OCI-LY7 (cell line): ENCODE results near the gene CCDC78. TPM values are rescaled to one million over a fixed set of nuclear protein-coding genes. Genes with fewer than 3 reads are reported as not detected.

Experiments used
- BruUV-seq: library from RNA; stranded (reverse); fragments of 400-500 nt; replicated peaks from 2 replicates; lab custom pipeline; 2021; lab: Mats Ljungman, UMichigan
- CTCF ChIA-PET: fragments of 300-600 bp; sonication (Branson Sonifier 250); formaldehyde crosslinking; loops from one replicate; lab custom pipeline; 2022; ENCODE audit warnings: antibody characterized with exemption; ENCODE audit not compliant: unreplicated experiment; lab: Charles Lee
- POLR2A ChIA-PET: fragments of 300-600 bp; sonication (Branson Sonifier 250); formaldehyde crosslinking; loops from one replicate; lab custom pipeline; 2022; ENCODE audit warnings: antibody characterized with exemption; lab: Charles Lee
- DNase-seq: peaks from one replicate; pipeline ENCODE4 v3.0.0-alpha.2; 2015; ENCODE audit warnings: low spot score
- H2AFZ ChIP-seq: fragments of 200-600 bp; sonication (generic), shearing (Covaris generic); 2 replicates; pipeline ENCODE4 v1.6.1; 2014; ENCODE audit warnings: mild to moderate bottlenecking, antibody characterized with exemption, low read length, moderate library complexity
- H3K27ac ChIP-seq: fragments of 200-600 bp; sonication (generic); 2 replicates; pipeline ENCODE4 v1.5.1; 2014; ENCODE audit warnings: mixed run types, low read depth, mild to moderate bottlenecking, moderate library complexity, low read length, inconsistent platforms; ENCODE audit not compliant: poor library complexity, severe bottlenecking
- H3K36me3 ChIP-seq: fragments of 200-600 bp; sonication (generic); 2 replicates; pipeline ENCODE4 v1.6.1; 2014; ENCODE audit warnings: mild to moderate bottlenecking, antibody characterized with exemption, low read length, moderate library complexity, mixed read lengths; ENCODE audit not compliant: insufficient read depth
- H3K4me1 ChIP-seq: fragments of 200-600 bp; sonication (generic); 2 replicates; pipeline ENCODE4 v1.5.1; 2014; ENCODE audit warnings: mild to moderate bottlenecking, low read length; ENCODE audit not compliant: insufficient read depth, poor library complexity, severe bottlenecking
- H3K4me2 ChIP-seq: fragments of 200-600 bp; sonication (generic); 2 replicates; pipeline ENCODE4 v1.6.1; 2014; ENCODE audit warnings: mild to moderate bottlenecking, low read length
- H3K4me3 ChIP-seq: fragments of 200-600 bp; sonication (generic); 2 replicates; pipeline ENCODE4 v1.5.1; 2014; ENCODE audit warnings: mild to moderate bottlenecking, low read depth, low read length; ENCODE audit not compliant: poor library complexity, severe bottlenecking
- H3K79me2 ChIP-seq: fragments of 200-600 bp; sonication (generic); 2 replicates; pipeline ENCODE4 v1.6.1; 2016; ENCODE audit warnings: low read depth, mild to moderate bottlenecking, low read length, moderate library complexity, mixed read lengths; ENCODE audit not compliant: insufficient read depth
- H3K9me2 ChIP-seq: fragments of 200-600 bp; sonication (generic); 2 replicates; pipeline ENCODE4 v1.6.1; 2016; ENCODE audit warnings: mild to moderate bottlenecking, low read length, mixed read lengths; ENCODE audit not compliant: insufficient read depth
- H3K9me3 ChIP-seq: fragments of 200-600 bp; sonication (generic); 2 replicates; pipeline ENCODE4 v1.6.1; 2014; ENCODE audit warnings: mild to moderate bottlenecking, mixed run types, low read length, mixed read lengths
- H4K20me1 ChIP-seq: fragments of 200-600 bp; sonication (generic); 2 replicates; pipeline ENCODE4 v1.6.1; 2014; ENCODE audit warnings: mild to moderate bottlenecking, antibody characterized with exemption, low read length, moderate library complexity, mixed read lengths; ENCODE audit not compliant: insufficient read depth
- CTCF ChIP-seq: fragments of 200-600 bp; sonication (generic); conservative IDR thresholded peaks from 2 replicates; pipeline ENCODE4 v1.5.1; 2014; ENCODE audit warnings: mild to moderate bottlenecking, antibody characterized with exemption, low read length, moderate library complexity, mixed read lengths
- EZH2phosphoT487 ChIP-seq: fragments of 200-600 bp; sonication (generic); IDR thresholded peaks from 2 replicates; pipeline ENCODE4 v1.6.1; 2018; ENCODE audit warnings: low read depth, borderline replicate concordance, mild to moderate bottlenecking, mixed run types, antibody characterized with exemption, low read length, moderate library complexity, mixed read lengths
- intact Hi-C: fragments of 100-400 bp; cut with micrococcal nuclease; formaldehyde crosslinking; loops from one replicate; pipeline ENCODE4 v1.10.0; 2022; ENCODE audit not compliant: unreplicated experiment
- total RNA-seq, 2 experiments: library from RNA; depleted of rRNA in 1 of 2; stranded (reverse); fragments of >200 nt in 1 of 2; shearing (Covaris generic) in 1 of 2; gene quantifications; 2 replicates each; pipeline ENCODE4 v1.2.3, GENCODE V29; 2014 to 2022

CCDC78 gene
- total RNA-seq, 2 experiments from 2014 or later = 25.8 to 57.9 TPM

- H4K20me1 ChIP-seq = peaks cover 5% of the 10 kb centered on the region; the same call in 1 of the 2 replicates
- no peak for DNase-seq
- peaks cover 25% of the 10 kb centered on the region; the same call in 1 of the 2 replicates for H3K79me2 ChIP-seq
- no peaks in the 10 kb centered on the region for H3K9me2 ChIP-seq
- POLR2A ChIA-PET = no interaction called here
- BruUV-seq = no TSS peak
- H3K27ac ChIP-seq = peak overlapping the region; percentile 33
- CTCF ChIA-PET = no interaction called here
- peak overlapping the region; percentile 96 for H3K4me2 ChIP-seq
- peaks cover 46% of the 10 kb centered on the region for H3K36me3 ChIP-seq
- no peak overlapping the region for H2AFZ ChIP-seq
- no peak for TF ChIP-seq CTCF
- no peak for TF ChIP-seq EZH2phosphoT487
- peak overlapping the region; percentile 83 for H3K4me3 ChIP-seq
- peaks cover 34% of the 10 kb centered on the region for H3K4me1 ChIP-seq
- intact Hi-C loops = loop anchor here (5.0 kb wide), 1 partner anchor 39 kb away; the partner anchor contains the start of gene ANTKMT
- H3K9me3 ChIP-seq = no peaks in the 10 kb centered on the region
Observed at GRCh38 chr16:683396-684070, 42.7 kb downstream of the CCDC78 start.

- Histone ChIP-seq H3K4me3 (peak overlapping the region; percentile 83), H3K36me3 (peaks cover 46% of the 10 kb centered on the region), H3K4me1 (peaks cover 34% of the 10 kb centered on the region), H3K79me2 (peaks cover 25% of the 10 kb centered on the region; the same call in 1 of the 2 replicates), H3K4me2 (peak overlapping the region; percentile 96), H3K9me2 (no peaks in the 10 kb centered on the region), H3K9me3 (no peaks in the 10 kb centered on the region), H2AFZ (no peak overlapping the region), H3K27ac (no peak overlapping the region), H4K20me1 (peaks cover 5% of the 10 kb centered on the region; the same call in 1 of the 2 replicates)
- ChIA-PET CTCF (no interaction called here), POLR2A (no interaction called here)
- BruUV-seq = no TSS peak
- TF ChIP-seq EZH2phosphoT487 = no peak
- TF ChIP-seq CTCF = no peak
- intact Hi-C loops = loop anchor here (5.0 kb wide), 1 partner anchor 40 kb away; the partner anchor contains the start of gene ANTKMT
- DNase-seq = no peak
Observed at GRCh38 chr16:682493-683395, 43.5 kb downstream of the CCDC78 start.
